ENCODE data around the gene HM13. TPM values are rescaled to one million over a fixed set of nuclear protein-coding genes. Genes with fewer than 3 reads are reported as not detected.

Gene HM13
- total RNA-seq, 1 experiment from 2014 or later: 103 TPM

- no peaks in the 10 kb centered on the region for H3K9me3 Mint-ChIP-seq
- peaks cover 8% of the 10 kb centered on the region for H3K36me3 Mint-ChIP-seq
- H3K27me3 Mint-ChIP-seq (ENCODE audit: low read depth): peaks cover 2% of the 10 kb centered on the region; the same call in 1 of the 2 replicates
- ChIA-PET CTCF (interaction anchor here (0.9 to 17.0 kb wide), 13 partner anchors 8 to 119 kb away, joined by 3 to 927 read pairs (median 5); no protein-coding TSS in a partner anchor), POLR2A (interaction anchor here (0.6 to 6.4 kb wide), 15 partner anchors 8 to 115 kb away, joined by 3 to 73 read pairs (median 6); no protein-coding TSS in a partner anchor)
- H3K4me3 Mint-ChIP-seq: peak overlapping the region; percentile 96
- H3K27ac Mint-ChIP-seq: peak overlapping the region; percentile 99
- DNase-seq (ENCODE audit: low spot score): no peak
- ATAC-seq: no peak
- no peak for TF ChIP-seq NFE2L1 (CRISPR knock-in tag; IDR thresholded peaks at IDR 0.05)
- TF ChIP-seq CREB1 (CRISPR knock-in tag; IDR thresholded peaks at IDR 0.05): no peak
- 0 out of 2 replicates have a peak, but pooled peaks have one; percentile 53 for TF ChIP-seq EMX1 (CRISPR knock-in tag; IDR thresholded peaks at IDR 0.05)
- TF ChIP-seq GTF2I (CRISPR knock-in tag; conservative IDR thresholded peaks at IDR 0.05): peak; percentile 91
- peak; percentile 63; the same call in 1 of the 2 replicates for TF ChIP-seq CDX4 (CRISPR knock-in tag; IDR thresholded peaks at IDR 0.05; ENCODE audit: borderline replicate concordance)
- TF ChIP-seq ZNF138 (CRISPR knock-in tag; conservative IDR thresholded peaks at IDR 0.05): no peak
- H3K4me1 Mint-ChIP-seq: peaks cover 42% of the 10 kb centered on the region
Measured at GRCh38 chr20:31604567-31605030, 90.4 kb downstream of the HM13 start.

GRCh38 chr20:31605031-31605901 lies 91.0 kb downstream of the HM13 start, which contains the start of gene ID1:
Gene ID1 (plus strand): TSS chr20:31605289. CDS start chr20:31605388, 99 bp downstream.
- ATAC-seq (peak; percentile 54), DNase-seq (ENCODE audit: low spot score) (peak; percentile 95)
- Mint-ChIP-seq H3K36me3 (peaks cover 8% of the 10 kb centered on the region), H3K9me3 (no peaks in the 10 kb centered on the region), H3K4me1 (peaks cover 42% of the 10 kb centered on the region), H3K27ac (peak within 1 kb of the TSS; percentile 99), H3K4me3 (peak within 1 kb of the TSS; percentile 96), H3K27me3 (ENCODE audit: low read depth) (peaks cover 2% of the 10 kb centered on the region; the same call in 1 of the 2 replicates)
- ChIA-PET CTCF (interaction anchor here (1.0 to 17.0 kb wide), 9 partner anchors 7 to 118 kb away, joined by 5 to 927 read pairs (median 13); no protein-coding TSS in a partner anchor), POLR2A (interaction anchor here (1.0 to 6.4 kb wide), 13 partner anchors 10 to 115 kb away, joined by 3 to 73 read pairs (median 6); no protein-coding TSS in a partner anchor)
- TF ChIP-seq ZMAT4 (CRISPR knock-in tag; IDR thresholded peaks at IDR 0.05): peak; percentile 66; the same call in 1 of the 2 replicates
- TF ChIP-seq TEAD4 (CRISPR knock-in tag; IDR thresholded peaks at IDR 0.05): peak; percentile 57; the same call in 1 of the 2 replicates
- TF ChIP-seq TP53 (CRISPR knock-in tag; IDR thresholded peaks at IDR 0.05): 0 out of 2 replicates have a peak, but pooled peaks have one; percentile 30
- TF ChIP-seq ZNF317 (CRISPR knock-in tag; IDR thresholded peaks at IDR 0.05; ENCODE audit: borderline replicate concordance, low read depth): 0 out of 2 replicates have a peak, but pooled peaks have one; percentile 19
- peak; percentile 73 for TF ChIP-seq MAX (CRISPR knock-in tag; IDR thresholded peaks at IDR 0.05)
- no peak for TF ChIP-seq CREM (CRISPR knock-in tag; IDR thresholded peaks at IDR 0.05)
- no peak for TF ChIP-seq OVOL2 (CRISPR knock-in tag; IDR thresholded peaks at IDR 0.05; ENCODE audit: borderline replicate concordance)
- TF ChIP-seq ZNF416 (CRISPR knock-in tag; IDR thresholded peaks at IDR 0.05): 0 out of 2 replicates have a peak, but pooled peaks have one; percentile 17
- TF ChIP-seq KAT7 (CRISPR knock-in tag; IDR thresholded peaks at IDR 0.05; ENCODE audit: borderline replicate concordance): no peak
- TF ChIP-seq USF2 (CRISPR knock-in tag; IDR thresholded peaks at IDR 0.05): peak; percentile 31; the same call in 1 of the 2 replicates
- TF ChIP-seq FOXP4 (CRISPR knock-in tag; IDR thresholded peaks at IDR 0.05): peak; percentile 54; the same call in 1 of the 2 replicates
- 0 out of 2 replicates have a peak, but pooled peaks have one; percentile 25 for TF ChIP-seq IRF1 (CRISPR knock-in tag; IDR thresholded peaks at IDR 0.05)
- peak; percentile 81 for TF ChIP-seq NFYB (CRISPR knock-in tag; conservative IDR thresholded peaks at IDR 0.05; ENCODE audit: low read depth)
- TF ChIP-seq ZNF219 (CRISPR knock-in tag; IDR thresholded peaks at IDR 0.05; ENCODE audit: borderline replicate concordance): peak; percentile 68; the same call in 1 of the 2 replicates
- TF ChIP-seq ESRRA (CRISPR knock-in tag; IDR thresholded peaks at IDR 0.05; ENCODE audit: borderline replicate concordance): no peak
- no peak for TF ChIP-seq NFATC4 (CRISPR knock-in tag; IDR thresholded peaks at IDR 0.05)
- TF ChIP-seq SP1 (CRISPR knock-in tag; conservative IDR thresholded peaks at IDR 0.05): peak; percentile 71; the same call in 1 of the 2 replicates
- TF ChIP-seq ZNF532 (CRISPR knock-in tag; IDR thresholded peaks at IDR 0.05; ENCODE audit: borderline replicate concordance): no peak

Data from WTC11 (cell line).